CD4-positive, alpha-beta T cell (primary cell): ENCODE data around the gene UGGT1. TPM values are rescaled to one million over a fixed set of nuclear protein-coding genes. Genes with fewer than 3 reads are reported as not detected.

Experiments
- ATAC-seq: fragments of 200-7000 bp; cut with Tn5 transposase; one replicate; pipeline ENCODE4 v1.10.0; 2022; ENCODE audit warnings: mild to moderate bottlenecking; ENCODE audit not compliant: poor library complexity
- CTCF ChIA-PET: fragments of 350-600 bp; sonication (Branson Sonifier 250); formaldehyde crosslinking; loops from one replicate; lab custom pipeline; 2021; ENCODE audit warnings: antibody characterized with exemption, inconsistent platforms; lab: Charles Lee
- POLR2A ChIA-PET: fragments of 350-600 bp; sonication (Branson Sonifier 250); formaldehyde crosslinking; loops from one replicate; lab custom pipeline; 2021; ENCODE audit warnings: antibody characterized with exemption, inconsistent platforms; lab: Charles Lee
- DNase-seq, 14 experiments: peaks; one replicate each; pipeline ENCODE4 v3.0.0-alpha.2; 2013 to 2020; ENCODE audit warnings: mixed read lengths in 2 of 14
- H3K27ac ChIP-seq, 2 donors: one replicate each; pipeline versions ENCODE4 v1.5.1 to v1.7.0; 2013; ENCODE audit warnings: low read length in 2 of 2, low read depth in 1 of 2, mild to moderate bottlenecking in 1 of 2
- H3K27me3 ChIP-seq, 2 experiments: 1 replicate in 1 of 2; 2 replicates in 1 of 2; pipeline versions ENCODE4 v1.6.1 to v1.7.0; 2013; ENCODE audit warnings: low read length in 2 of 2, control low read depth in 1 of 2, mild to moderate bottlenecking in 1 of 2, moderate library complexity in 1 of 2; ENCODE audit not compliant: insufficient read depth in 2 of 2, control insufficient read depth in 1 of 2
- H3K36me3 ChIP-seq: one replicate; pipeline ENCODE4 v1.6.1; 2013; ENCODE audit warnings: low read length, control low read depth; ENCODE audit not compliant: insufficient read depth
- H3K4me1 ChIP-seq: one replicate; pipeline ENCODE4 v1.6.1; 2013; ENCODE audit warnings: low read length, control low read depth; ENCODE audit not compliant: insufficient read depth
- H3K4me3 ChIP-seq: one replicate; pipeline ENCODE4 v1.5.1; 2013; ENCODE audit warnings: mild to moderate bottlenecking, low read length, moderate library complexity
- H3K9me3 ChIP-seq, 2 experiments: 1 replicate in 1 of 2; 2 replicates in 1 of 2; pipeline versions ENCODE4 v1.6.1 to v1.7.0; 2013; ENCODE audit warnings: low read length in 2 of 2, mild to moderate bottlenecking in 2 of 2, control low read depth in 1 of 2, moderate library complexity in 1 of 2; ENCODE audit not compliant: control insufficient read depth in 1 of 2, insufficient read depth in 1 of 2
- H3K27ac Mint-ChIP-seq: one replicate; pipeline ENCODE4 v1.8.0; 2020; ENCODE audit warnings: mixed read lengths
- H3K27me3 Mint-ChIP-seq: one replicate; pipeline ENCODE4 v1.8.0; 2021; ENCODE audit warnings: mixed read lengths
- H3K36me3 Mint-ChIP-seq: one replicate; pipeline ENCODE4 v1.8.0; 2021; ENCODE audit warnings: low read depth, mixed read lengths
- H3K4me1 Mint-ChIP-seq: one replicate; pipeline ENCODE4 v1.8.0; 2021; ENCODE audit warnings: low read depth, mixed read lengths
- H3K4me3 Mint-ChIP-seq: one replicate; pipeline ENCODE4 v1.8.0; 2020; ENCODE audit warnings: mild to moderate bottlenecking, mixed read lengths
- H3K9me3 Mint-ChIP-seq: one replicate; pipeline ENCODE4 v1.8.0; 2020; ENCODE audit warnings: mixed read lengths
- CTCF ChIP-seq: fragments of 200-600 bp; IDR thresholded peaks from one replicate; pipeline ENCODE4 v1.8.0; 2022; ENCODE audit warnings: antibody characterized with exemption, mild to moderate bottlenecking
- intact Hi-C, 2 experiments: fragments of 100-400 bp; cut with DNase I in 1 of 2; cut with micrococcal nuclease in 1 of 2; formaldehyde crosslinking; loops; one replicate each; pipeline versions ENCODE4 v1.15.1 to v1.9.0; 2023 to 2025; cut with DNase I, micrococcal nuclease
- total RNA-seq, 174 experiments: library from RNA in 2 of 174; stranded (reverse) in 2 of 174; gene quantifications; one replicate each; pipeline ENCODE4 v1.2.3 and lab custom pipeline; 2021 to 2026

The UGGT1 gene
- total RNA-seq, 2 experiments from 2014 or later: 23.5 to 28.4 TPM

- CTCF ChIA-PET: interaction anchor here (1.0 kb wide), 1 partner anchor 54 kb away, joined by 4 read pairs; no protein-coding TSS in a partner anchor
- intact Hi-C loops: loop anchor here (1.0 to 10.0 kb wide), 2 partner anchors 54 to 145 kb away; no protein-coding TSS in a partner anchor
- no peak overlapping the region for H3K27ac ChIP-seq
Observed at GRCh38 chr2:128179461-128179755, 88.4 kb downstream of the UGGT1 start.

GRCh38 chr2:128180031-128180430 is 89.0 kb downstream of the UGGT1 start:
- CTCF ChIA-PET: no interaction called here
- H3K4me1 Mint-ChIP-seq: no peaks in the 10 kb centered on the region
- H3K4me3 Mint-ChIP-seq: no peak overlapping the region
- no peaks in the 10 kb centered on the region for H3K9me3 Mint-ChIP-seq
- no peaks in the 10 kb centered on the region for H3K4me1 ChIP-seq
- H3K27ac ChIP-seq: no peak overlapping the region
- DNase-seq: no peak
- H3K27me3 ChIP-seq: no peaks in the 10 kb centered on the region
- no peaks in the 10 kb centered on the region for H3K9me3 ChIP-seq
- intact Hi-C loops: loop anchor here (1.0 to 10.0 kb wide), 2 partner anchors 53 to 145 kb away; no protein-coding TSS in a partner anchor
- H3K36me3 ChIP-seq: peaks cover 90% of the 10 kb centered on the region
- no peak for ATAC-seq
- TF ChIP-seq CTCF: no peak
- H3K4me3 ChIP-seq: no peak overlapping the region
- H3K27me3 Mint-ChIP-seq: no peaks in the 10 kb centered on the region
- peaks cover 100% of the 10 kb centered on the region for H3K36me3 Mint-ChIP-seq
- POLR2A ChIA-PET: no interaction called here
- no peak overlapping the region for H3K27ac Mint-ChIP-seq

More at GRCh38 chr2:128179461-128179755, 88.4 kb downstream of the UGGT1 start:
- no peak overlapping the region for H3K4me3 ChIP-seq
- ATAC-seq: no peak
- H3K9me3 ChIP-seq: no peaks in the 10 kb centered on the region
- Mint-ChIP-seq H3K27ac (no peak overlapping the region), H3K9me3 (no peaks in the 10 kb centered on the region), H3K4me1 (no peaks in the 10 kb centered on the region), H3K4me3 (no peak overlapping the region), H3K27me3 (no peaks in the 10 kb centered on the region), H3K36me3 (peaks cover 100% of the 10 kb centered on the region)
- DNase-seq: no peak
- no peaks in the 10 kb centered on the region for H3K27me3 ChIP-seq
- no peak for TF ChIP-seq CTCF
- POLR2A ChIA-PET: no interaction called here
- peaks cover 92% of the 10 kb centered on the region for H3K36me3 ChIP-seq
- H3K4me1 ChIP-seq: no peaks in the 10 kb centered on the region

- Mint-ChIP-seq H3K27me3 (no peaks in the 10 kb centered on the region), H3K36me3 (peaks cover 92% of the 10 kb centered on the region), H3K4me1 (no peaks in the 10 kb centered on the region), H3K27ac (no peak overlapping the region), H3K4me3 (no peak overlapping the region), H3K9me3 (no peaks in the 10 kb centered on the region)
- H3K9me3 ChIP-seq: no peaks in the 10 kb centered on the region
- no peaks in the 10 kb centered on the region for H3K4me1 ChIP-seq
- H3K27ac ChIP-seq: no peak overlapping the region
- no peak overlapping the region for H3K4me3 ChIP-seq
- ChIA-PET POLR2A (no interaction called here), CTCF (interaction anchor here (0.6 kb wide), 2 partner anchors 23 to 1644 kb away, joined by 3 read pairs; no protein-coding TSS in a partner anchor)
- H3K27me3 ChIP-seq: no peaks in the 10 kb centered on the region
- intact Hi-C loops: loop anchor here in 1 of 2 experiments (10.0 kb wide), 1 partner anchor 139 kb away; no protein-coding TSS in a partner anchor
- TF ChIP-seq CTCF: no peak
- H3K36me3 ChIP-seq: peaks cover 79% of the 10 kb centered on the region
- no peak for DNase-seq
- no peak for ATAC-seq
Observed at GRCh38 chr2:128185576-128185975, 94.6 kb downstream of the UGGT1 start.
